ENCODE data around the gene ABTB1. TPM values are rescaled to one million over a fixed set of nuclear protein-coding genes. Genes with fewer than 3 reads are reported as not detected.

Gene ABTB1
- polyA plus RNA-seq, 1 of the 3 experiments (the other 2 are of a cell fraction) = 30.8 TPM

DNA sequence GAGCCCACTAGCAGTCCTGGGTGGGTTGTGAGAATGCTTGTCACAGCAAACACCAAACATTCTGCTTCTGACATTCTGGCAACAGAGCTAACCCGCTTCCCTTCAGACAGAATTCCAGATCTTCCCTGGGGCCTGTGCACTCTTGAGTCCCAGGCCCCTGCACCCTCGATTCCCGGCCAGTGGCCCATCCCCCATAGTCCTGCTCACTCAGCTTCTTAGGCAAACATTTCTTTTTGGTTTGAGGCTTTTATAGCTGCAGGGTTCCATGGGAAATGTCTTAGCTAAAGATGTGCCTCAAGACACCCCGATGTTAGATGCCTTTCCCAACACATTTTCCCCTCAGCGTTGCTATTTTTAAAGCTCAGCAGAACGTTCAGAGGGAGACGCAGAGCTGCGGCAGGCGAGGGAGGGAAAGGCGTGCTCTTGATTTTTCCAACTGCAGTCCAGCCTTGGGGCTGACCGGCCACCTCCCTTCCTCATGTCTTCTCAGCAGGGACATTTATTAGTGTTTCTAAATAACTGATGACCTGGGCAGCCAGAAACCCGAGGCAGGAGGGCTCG lies 35.2 kb downstream of the ABTB1 start:
- no peaks in the 10 kb centered on the region for H3K36me3 ChIP-seq (replicated peaks in 1 of 2; ENCODE audit: control insufficient read depth in 1 of 2, insufficient read depth in 2 of 2, low read length in 1 of 2)
- no peaks in the 10 kb centered on the region for H3F3A ChIP-seq (replicated peaks; ENCODE audit: insufficient read depth)
- no peaks in the 10 kb centered on the region for H4K20me1 ChIP-seq (ENCODE audit: insufficient read depth)
- peaks cover 0 to 39% of the 10 kb centered on the region in 2 experiments; a peak in 1 of 4 replicates for H3K4me1 ChIP-seq (ENCODE audit: control insufficient read depth in 1 of 2, insufficient read depth in 2 of 2, low read depth in 1 of 2, low read length in 1 of 2)
- H3K4me3 ChIP-seq (ENCODE audit: low read depth in 2 of 2, low read length in 1 of 2) = no peak overlapping the region
- ChIA-PET POLR2A (interaction anchor here (0.8 to 1.0 kb wide), 2 partner anchors 11 to 44 kb away, joined by 3 read pairs; no protein-coding TSS in a partner anchor), CTCF (interaction anchor here (0.9 to 2.0 kb wide), 6 partner anchors 9 to 124 kb away, joined by 3 to 6 read pairs (median 4); no protein-coding TSS in a partner anchor)
- H2AFZ ChIP-seq (ENCODE audit: low read depth) = no peak overlapping the region
- 77% methylated on average over 13 of the region's 13 CpGs for WGBS (ENCODE audit: low lambda C conversion rate)
- no peak overlapping the region; a peak in 1 of 4 replicates for H3K27ac ChIP-seq (ENCODE audit: low read depth in 2 of 2, low read length in 1 of 2)
- no peak for DNase-seq
- H3K27me3 ChIP-seq (ENCODE audit: insufficient read depth) = no peaks in the 10 kb centered on the region
- no peaks in the 10 kb centered on the region for H3K9me3 ChIP-seq
- no peak for TF ChIP-seq SIN3A (IDR thresholded peaks at IDR 0.05; ENCODE audit: borderline replicate concordance, low read depth, low read length)
- no peak for TF ChIP-seq RXRA (IDR thresholded peaks at IDR 0.05; ENCODE audit: borderline replicate concordance, low read depth)
- TF ChIP-seq TCF12 (IDR thresholded peaks at IDR 0.05) = no peak
- TF ChIP-seq, protein P1, sequence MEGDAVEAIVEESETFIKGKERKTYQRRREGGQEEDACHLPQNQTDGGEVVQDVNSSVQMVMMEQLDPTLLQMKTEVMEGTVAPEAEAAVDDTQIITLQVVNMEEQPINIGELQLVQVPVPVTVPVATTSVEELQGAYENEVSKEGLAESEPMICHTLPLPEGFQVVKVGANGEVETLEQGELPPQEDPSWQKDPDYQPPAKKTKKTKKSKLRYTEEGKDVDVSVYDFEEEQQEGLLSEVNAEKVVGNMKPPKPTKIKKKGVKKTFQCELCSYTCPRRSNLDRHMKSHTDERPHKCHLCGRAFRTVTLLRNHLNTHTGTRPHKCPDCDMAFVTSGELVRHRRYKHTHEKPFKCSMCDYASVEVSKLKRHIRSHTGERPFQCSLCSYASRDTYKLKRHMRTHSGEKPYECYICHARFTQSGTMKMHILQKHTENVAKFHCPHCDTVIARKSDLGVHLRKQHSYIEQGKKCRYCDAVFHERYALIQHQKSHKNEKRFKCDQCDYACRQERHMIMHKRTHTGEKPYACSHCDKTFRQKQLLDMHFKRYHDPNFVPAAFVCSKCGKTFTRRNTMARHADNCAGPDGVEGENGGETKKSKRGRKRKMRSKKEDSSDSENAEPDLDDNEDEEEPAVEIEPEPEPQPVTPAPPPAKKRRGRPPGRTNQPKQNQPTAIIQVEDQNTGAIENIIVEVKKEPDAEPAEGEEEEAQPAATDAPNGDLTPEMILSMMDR (IDR thresholded peaks at IDR 0.05) = no peak
- TF ChIP-seq MEF2A (IDR thresholded peaks at IDR 0.05; ENCODE audit: borderline replicate concordance, low read depth) = no peak
- no peak for TF ChIP-seq SMC3 (IDR thresholded peaks at IDR 0.05; ENCODE audit: low read depth, low read length)
- no peak for TF ChIP-seq FOXM1 (IDR thresholded peaks at IDR 0.05; ENCODE audit: low read depth)
- TF ChIP-seq, protein P2, sequence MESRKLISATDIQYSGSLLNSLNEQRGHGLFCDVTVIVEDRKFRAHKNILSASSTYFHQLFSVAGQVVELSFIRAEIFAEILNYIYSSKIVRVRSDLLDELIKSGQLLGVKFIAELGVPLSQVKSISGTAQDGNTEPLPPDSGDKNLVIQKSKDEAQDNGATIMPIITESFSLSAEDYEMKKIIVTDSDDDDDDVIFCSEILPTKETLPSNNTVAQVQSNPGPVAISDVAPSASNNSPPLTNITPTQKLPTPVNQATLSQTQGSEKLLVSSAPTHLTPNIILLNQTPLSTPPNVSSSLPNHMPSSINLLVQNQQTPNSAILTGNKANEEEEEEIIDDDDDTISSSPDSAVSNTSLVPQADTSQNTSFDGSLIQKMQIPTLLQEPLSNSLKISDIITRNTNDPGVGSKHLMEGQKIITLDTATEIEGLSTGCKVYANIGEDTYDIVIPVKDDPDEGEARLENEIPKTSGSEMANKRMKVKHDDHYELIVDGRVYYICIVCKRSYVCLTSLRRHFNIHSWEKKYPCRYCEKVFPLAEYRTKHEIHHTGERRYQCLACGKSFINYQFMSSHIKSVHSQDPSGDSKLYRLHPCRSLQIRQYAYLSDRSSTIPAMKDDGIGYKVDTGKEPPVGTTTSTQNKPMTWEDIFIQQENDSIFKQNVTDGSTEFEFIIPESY (IDR thresholded peaks at IDR 0.05; ENCODE audit: borderline replicate concordance, low read depth) = no peak
- TF ChIP-seq POLR2AphosphoS5 (IDR thresholded peaks at IDR 0.05; ENCODE audit: low read depth, low read length) = no peak
- no peak for TF ChIP-seq GATA2 (CRISPR knock-in tag; IDR thresholded peaks at IDR 0.05)
- no peak for TF ChIP-seq JUND (IDR thresholded peaks at IDR 0.05)
- TF ChIP-seq TEAD4 (IDR thresholded peaks at IDR 0.05; ENCODE audit: borderline replicate concordance, insufficient read depth) = no peak
- no peak for TF ChIP-seq YY1 (IDR thresholded peaks at IDR 0.05; ENCODE audit: low read depth)
- no peak for TF ChIP-seq EP300 (IDR thresholded peaks at IDR 0.05; ENCODE audit: borderline replicate concordance in 1 of 2, low read depth in 1 of 2, low read length in 1 of 2)
- TF ChIP-seq MXI1 (IDR thresholded peaks at IDR 0.05; ENCODE audit: low read depth, low read length) = no peak
- no peak for TF ChIP-seq NRF1 (IDR thresholded peaks at IDR 0.05; ENCODE audit: low read depth, low read length)
- no peak overlapping the region for H3K9ac ChIP-seq
- H3K4me2 ChIP-seq = no peak overlapping the region
- H3K79me2 ChIP-seq (ENCODE audit: insufficient read depth) = no peaks in the 10 kb centered on the region
- no peaks in the 10 kb centered on the region for H3K9me2 ChIP-seq
